Measurements from ENCODE around the gene IDH3G. TPM values are rescaled to one million over a fixed set of nuclear protein-coding genes. Genes with fewer than 3 reads are reported as not detected.

The IDH3G gene
- total RNA-seq, 1 donor from 2014 or later = 41.9 TPM

GRCh38 chrX:153827903-153828302, 33.7 kb upstream of the IDH3G start:
- Histone ChIP-seq H3K4me2 (ENCODE audit: low read length) (no peak overlapping the region), H4K20me1 (ENCODE audit: insufficient read depth, low read length) (no peaks in the 10 kb centered on the region), H3K27me3 (ENCODE audit: insufficient read depth, low read length) (peaks cover 3% of the 10 kb centered on the region), H3K36me3 (ENCODE audit: insufficient read depth, low read length) (no peaks in the 10 kb centered on the region), H3K9ac (ENCODE audit: low read length) (no peak overlapping the region), H3K79me2 (ENCODE audit: insufficient read depth, low read length) (no peaks in the 10 kb centered on the region), H2AFZ (ENCODE audit: low read depth, low read length) (no peak overlapping the region), H3K4me3 (ENCODE audit: insufficient read depth, low read depth, low read length) (no peak overlapping the region), H3K27ac (ENCODE audit: low read depth, low read length) (no peak overlapping the region), H3K4me1 (ENCODE audit: insufficient read depth, low read length) (peaks cover 5% of the 10 kb centered on the region), H3K9me3 (ENCODE audit: insufficient read depth, low read depth, low read length) (no peaks in the 10 kb centered on the region)
- Mint-ChIP-seq H3K36me3 (ENCODE audit: low read depth, unreplicated experiment) (no peaks in the 10 kb centered on the region), H3K27me3 (ENCODE audit: low read depth, unreplicated experiment) (peaks cover 18% of the 10 kb centered on the region), H3K27ac (ENCODE audit: unreplicated experiment) (no peak overlapping the region), H3K4me3 (ENCODE audit: unreplicated experiment) (peak overlapping the region; percentile 70), H3K4me1 (ENCODE audit: low read depth, unreplicated experiment) (peaks cover 6% of the 10 kb centered on the region), H3K9me3 (ENCODE audit: unreplicated experiment) (no peaks in the 10 kb centered on the region)
- FAIRE-seq = no peak
- DNase-seq (ENCODE audit: low read depth) = no peak
- TF ChIP-seq CTCF (IDR thresholded peaks at IDR 0.05; ENCODE audit: insufficient read depth, low read depth, low read length) (no peak), EZH2 (IDR thresholded peaks at IDR 0.05; ENCODE audit: insufficient read depth, low read length) (no peak)

GRCh38 chrX:153827016-153827415, 32.8 kb upstream of the IDH3G start:
- Histone ChIP-seq H3K79me2 (ENCODE audit: insufficient read depth, low read length) (no peaks in the 10 kb centered on the region), H3K4me2 (ENCODE audit: low read length) (no peak overlapping the region), H4K20me1 (ENCODE audit: insufficient read depth, low read length) (no peaks in the 10 kb centered on the region), H3K4me3 (ENCODE audit: insufficient read depth, low read depth, low read length) (no peak overlapping the region), H3K27ac (ENCODE audit: low read depth, low read length) (no peak overlapping the region), H3K36me3 (ENCODE audit: insufficient read depth, low read length) (no peaks in the 10 kb centered on the region), H2AFZ (ENCODE audit: low read depth, low read length) (no peak overlapping the region), H3K27me3 (ENCODE audit: insufficient read depth, low read length) (peaks cover 3% of the 10 kb centered on the region), H3K9ac (ENCODE audit: low read length) (no peak overlapping the region), H3K9me3 (ENCODE audit: insufficient read depth, low read depth, low read length) (no peaks in the 10 kb centered on the region), H3K4me1 (ENCODE audit: insufficient read depth, low read length) (peaks cover 5% of the 10 kb centered on the region)
- no peak for FAIRE-seq
- H3K27me3 Mint-ChIP-seq (ENCODE audit: low read depth, unreplicated experiment) = peaks cover 11% of the 10 kb centered on the region
- no peaks in the 10 kb centered on the region for H3K9me3 Mint-ChIP-seq (ENCODE audit: unreplicated experiment)
- H3K4me3 Mint-ChIP-seq (ENCODE audit: unreplicated experiment) = no peak overlapping the region
- H3K27ac Mint-ChIP-seq (ENCODE audit: unreplicated experiment) = no peak overlapping the region
- peaks cover 6% of the 10 kb centered on the region for H3K4me1 Mint-ChIP-seq (ENCODE audit: low read depth, unreplicated experiment)
- TF ChIP-seq CTCF (IDR thresholded peaks at IDR 0.05; ENCODE audit: insufficient read depth, low read depth, low read length) = no peak
- TF ChIP-seq EZH2 (IDR thresholded peaks at IDR 0.05; ENCODE audit: insufficient read depth, low read length) = no peak
- H3K36me3 Mint-ChIP-seq (ENCODE audit: low read depth, unreplicated experiment) = no peaks in the 10 kb centered on the region
- no peak for DNase-seq (ENCODE audit: low read depth)

DNA sequence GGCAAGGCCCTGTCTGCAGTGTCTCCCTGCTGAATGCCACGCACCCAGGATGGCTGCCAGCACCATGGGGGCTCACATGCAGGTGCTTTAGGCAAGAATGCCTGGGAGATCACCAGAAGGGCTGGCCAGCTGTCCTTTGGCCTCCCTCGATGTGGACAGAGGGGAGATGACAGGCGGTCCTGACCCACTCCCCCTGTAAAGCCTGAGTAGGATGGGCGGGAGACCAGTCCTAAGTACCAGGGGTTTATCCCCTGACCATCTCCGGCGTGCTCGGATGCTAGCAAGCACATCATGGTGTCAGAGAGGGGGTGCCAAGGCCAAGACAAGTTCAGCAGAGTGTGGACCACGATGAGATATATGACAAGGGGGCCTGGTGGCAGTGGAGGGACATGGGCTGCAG, 30.9 kb upstream of the IDH3G start:
- Mint-ChIP-seq H3K4me3 (ENCODE audit: unreplicated experiment) (no peak overlapping the region), H3K4me1 (ENCODE audit: low read depth, unreplicated experiment) (peaks cover 6% of the 10 kb centered on the region), H3K36me3 (ENCODE audit: low read depth, unreplicated experiment) (no peaks in the 10 kb centered on the region), H3K27me3 (ENCODE audit: low read depth, unreplicated experiment) (peaks cover 5% of the 10 kb centered on the region), H3K9me3 (ENCODE audit: unreplicated experiment) (no peaks in the 10 kb centered on the region), H3K27ac (ENCODE audit: unreplicated experiment) (no peak overlapping the region)
- no peak overlapping the region for H3K4me2 ChIP-seq (ENCODE audit: low read length)
- H3K9me3 ChIP-seq (ENCODE audit: insufficient read depth, low read depth, low read length) = no peaks in the 10 kb centered on the region
- no peak overlapping the region for H3K9ac ChIP-seq (ENCODE audit: low read length)
- H3K27me3 ChIP-seq (ENCODE audit: insufficient read depth, low read length) = no peaks in the 10 kb centered on the region
- H3K27ac ChIP-seq (ENCODE audit: low read depth, low read length) = no peak overlapping the region
- FAIRE-seq = no peak
- no peaks in the 10 kb centered on the region for H3K36me3 ChIP-seq (ENCODE audit: insufficient read depth, low read length)
- no peaks in the 10 kb centered on the region for H4K20me1 ChIP-seq (ENCODE audit: insufficient read depth, low read length)
- H3K79me2 ChIP-seq (ENCODE audit: insufficient read depth, low read length) = no peaks in the 10 kb centered on the region
- no peak overlapping the region for H3K4me3 ChIP-seq (ENCODE audit: insufficient read depth, low read depth, low read length)
- no peak for DNase-seq (ENCODE audit: low read depth)
- no peak for TF ChIP-seq CTCF (IDR thresholded peaks at IDR 0.05; ENCODE audit: insufficient read depth, low read depth, low read length)
- no peak for TF ChIP-seq EZH2 (IDR thresholded peaks at IDR 0.05; ENCODE audit: insufficient read depth, low read length)
- peaks cover 5% of the 10 kb centered on the region for H3K4me1 ChIP-seq (ENCODE audit: insufficient read depth, low read length)
- no peak overlapping the region for H2AFZ ChIP-seq (ENCODE audit: low read depth, low read length)

Measured in astrocyte (in vitro differentiated cells and primary cell).